H7 (cell line): ENCODE measurements around the gene CLIC1. TPM values are rescaled to one million over a fixed set of nuclear protein-coding genes. Genes with fewer than 3 reads are reported as not detected.

Experiments used
- DNase-seq: peaks from one replicate; pipeline ENCODE4 v3.0.0; 2012
- H3K27me3 ChIP-seq: 2 replicates; pipeline ENCODE4 v1.6.0; 2011; ENCODE audit warnings: mild to moderate bottlenecking, low read length; ENCODE audit not compliant: control insufficient read depth, insufficient read depth
- H3K36me3 ChIP-seq: replicated peaks from 2 replicates; pipeline ENCODE4 v1.5.1; 2011; ENCODE audit warnings: low read length; ENCODE audit not compliant: control insufficient read depth, insufficient read depth
- H3K4me3 ChIP-seq: 2 replicates; pipeline ENCODE4 v1.5.1; 2011; ENCODE audit warnings: low read depth, mild to moderate bottlenecking, control low read depth, low read length, moderate library complexity; ENCODE audit not compliant: insufficient read depth
- total RNA-seq: library from RNA; depleted of rRNA; stranded (reverse); fragments of >200 nt; shearing (Covaris generic); gene quantifications from 2 replicates; pipeline ENCODE4 v1.2.3, GENCODE V29; 2014; rRNA removed

CLIC1 gene
- total RNA-seq, result 456 and 621 TPM in 2 replicates

DNA sequence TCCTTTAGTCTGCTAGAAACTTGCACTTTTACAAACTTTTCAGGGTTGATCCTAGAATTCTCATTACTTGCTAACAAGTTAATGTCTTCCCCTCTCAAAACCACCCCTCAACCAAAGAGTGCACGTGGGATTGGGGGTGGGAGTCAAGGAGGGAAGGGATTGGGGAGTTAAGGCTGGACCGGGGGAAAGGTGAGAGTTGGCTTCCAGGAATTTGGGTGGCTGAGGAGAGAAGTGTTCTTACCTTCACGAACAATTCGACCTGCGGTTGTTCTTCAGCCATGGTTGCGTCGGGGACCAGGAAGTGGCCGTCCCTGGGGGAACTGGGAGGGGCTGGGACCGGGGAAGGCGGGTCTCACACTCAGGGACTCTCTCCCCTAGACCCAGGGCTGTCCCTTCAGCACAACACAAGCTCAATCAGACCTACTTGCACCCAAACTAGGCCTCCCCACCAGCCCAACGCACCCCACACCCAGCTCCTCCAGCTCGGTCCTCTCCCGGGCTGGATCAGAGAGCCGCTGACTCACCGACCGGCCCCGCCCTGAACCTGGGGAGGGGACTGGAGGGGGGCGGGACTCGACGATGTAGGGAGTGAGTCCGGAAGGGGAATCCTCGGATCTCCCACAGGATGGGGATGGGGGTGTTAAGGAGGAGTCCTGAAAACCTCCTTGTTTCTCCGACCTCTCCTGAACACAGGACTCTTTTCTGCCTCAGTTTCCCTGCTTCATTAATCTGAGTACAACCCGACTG, at the start of gene CLIC1:
Gene CLIC1 (minus strand): TSS at position 510 of the 747 bp plus-strand sequence. CDS start 230 bp downstream, at position 280.
- no peaks in the 10 kb centered on the region for H3K27me3 ChIP-seq
- peak; percentile 93 for DNase-seq
- H3K4me3 ChIP-seq, result peak within 1 kb of the TSS; percentile 86
- H3K36me3 ChIP-seq, result peaks cover 22% of the 10 kb centered on the region

DNA sequence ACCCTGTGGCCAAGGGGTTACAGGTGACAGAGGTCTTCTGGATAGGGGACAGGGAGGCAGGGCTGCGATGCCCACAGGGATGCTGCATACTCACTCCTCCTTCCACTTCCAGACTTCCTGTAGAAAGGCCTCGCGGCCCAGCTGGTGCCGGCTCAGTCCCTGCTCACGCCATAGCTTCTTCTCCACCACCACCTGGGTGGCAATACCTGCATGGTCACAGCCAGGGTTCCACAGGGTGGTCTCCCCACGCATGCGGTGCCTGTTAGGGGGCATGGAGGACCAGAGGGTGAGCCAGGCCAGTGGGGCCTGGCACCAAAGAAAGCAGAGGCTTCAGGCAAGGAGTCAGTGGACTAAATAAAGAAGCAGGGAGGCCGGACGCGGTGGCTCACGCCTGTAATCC, 49.1 kb upstream of the CLIC1 start:
- peaks cover 26% of the 10 kb centered on the region for H3K36me3 ChIP-seq
- peak; percentile 13 for DNase-seq
- no peaks in the 10 kb centered on the region for H3K27me3 ChIP-seq
- no peak overlapping the region for H3K4me3 ChIP-seq

GRCh38 chr6:31784098-31784925, 48.0 kb upstream of the CLIC1 start:
- DNase-seq, result peak; percentile 16
- H3K4me3 ChIP-seq, result no peak overlapping the region
- no peaks in the 10 kb centered on the region for H3K27me3 ChIP-seq
- peaks cover 29% of the 10 kb centered on the region for H3K36me3 ChIP-seq

- H3K27me3 ChIP-seq, result no peaks in the 10 kb centered on the region
- H3K4me3 ChIP-seq, result no peak overlapping the region
- no peak for DNase-seq
- H3K36me3 ChIP-seq, result peaks cover 28% of the 10 kb centered on the region
These were observed 46.0 kb upstream of the CLIC1 start for GRCh38 chr6:31782126-31782855.

- Histone ChIP-seq H3K4me3 (no peak overlapping the region), H3K36me3 (peaks cover 28% of the 10 kb centered on the region), H3K27me3 (no peaks in the 10 kb centered on the region)
- DNase-seq, result no peak
These were observed 45.2 kb upstream of the CLIC1 start for GRCh38 chr6:31781244-31782125.

DNA sequence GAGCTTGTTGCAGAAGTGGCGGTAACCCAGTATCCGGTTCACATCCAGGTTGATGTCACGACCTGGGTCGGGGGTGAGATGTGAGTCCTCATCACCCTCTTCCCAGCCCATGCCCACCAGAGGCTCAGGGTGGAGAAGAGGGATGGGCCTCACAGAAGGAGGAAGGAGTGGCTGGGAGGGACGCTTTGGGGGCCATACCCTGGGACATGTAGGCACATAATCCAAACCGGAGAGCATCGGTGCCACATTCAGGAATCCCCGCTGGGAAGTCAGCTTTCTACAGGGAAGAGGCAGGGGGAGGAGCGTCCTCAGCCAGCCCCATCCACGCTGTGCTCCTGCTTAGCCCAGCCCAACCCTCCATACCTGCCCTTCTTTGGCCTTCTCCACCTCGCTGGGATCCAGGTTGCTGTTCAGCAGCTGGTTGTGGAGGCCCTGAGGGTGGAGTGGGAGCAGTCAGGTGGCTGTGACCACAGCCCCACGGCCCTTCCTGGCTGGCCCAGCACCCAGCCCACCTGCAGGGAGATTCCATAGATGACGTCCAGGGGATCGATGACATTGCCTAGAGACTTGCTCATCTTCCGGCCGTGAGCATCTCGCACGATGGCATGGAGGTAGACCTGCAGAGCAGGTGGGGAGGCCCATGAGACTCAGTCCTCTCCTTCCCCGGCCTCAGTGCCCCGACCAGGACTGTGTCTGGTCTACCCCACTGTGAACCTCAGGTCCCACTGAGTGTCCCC, 44.3 kb upstream of the CLIC1 start:
- Histone ChIP-seq H3K36me3 (peaks cover 28% of the 10 kb centered on the region), H3K27me3 (no peaks in the 10 kb centered on the region), H3K4me3 (no peak overlapping the region)
- DNase-seq, result peak; percentile 39

DNA sequence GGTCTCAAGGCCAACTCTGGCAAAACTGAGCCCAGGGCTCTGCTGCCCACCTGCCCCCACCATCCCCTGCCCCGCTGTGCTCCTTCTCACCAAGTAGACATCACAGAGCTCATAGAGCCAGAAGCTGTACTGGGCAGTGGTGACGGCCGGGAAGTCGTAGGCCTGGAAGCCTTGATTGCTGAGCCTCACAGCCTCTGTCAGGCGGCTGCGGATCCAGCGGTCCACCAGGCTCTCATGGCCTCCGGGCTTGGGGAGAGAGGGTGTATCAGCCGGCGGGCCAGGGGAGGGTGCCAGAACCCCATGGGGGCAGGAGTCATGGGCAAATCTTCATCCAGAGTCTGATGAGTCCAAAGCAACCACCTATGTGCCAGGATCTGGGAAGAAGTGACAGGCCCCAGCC, 43.6 kb upstream of the CLIC1 start:
- Histone ChIP-seq H3K4me3 (no peak overlapping the region), H3K27me3 (no peaks in the 10 kb centered on the region), H3K36me3 (peaks cover 22% of the 10 kb centered on the region)
- DNase-seq, result no peak

GRCh38 chr6:31778999-31779885, 42.9 kb upstream of the CLIC1 start:
- no peak for DNase-seq
- Histone ChIP-seq H3K4me3 (no peak overlapping the region), H3K36me3 (peaks cover 17% of the 10 kb centered on the region), H3K27me3 (no peaks in the 10 kb centered on the region)

GRCh38 chr6:31778193-31778592, 41.9 kb upstream of the CLIC1 start:
- Histone ChIP-seq H3K27me3 (no peaks in the 10 kb centered on the region), H3K36me3 (peaks cover 13% of the 10 kb centered on the region), H3K4me3 (no peak overlapping the region)
- no peak for DNase-seq

DNA sequence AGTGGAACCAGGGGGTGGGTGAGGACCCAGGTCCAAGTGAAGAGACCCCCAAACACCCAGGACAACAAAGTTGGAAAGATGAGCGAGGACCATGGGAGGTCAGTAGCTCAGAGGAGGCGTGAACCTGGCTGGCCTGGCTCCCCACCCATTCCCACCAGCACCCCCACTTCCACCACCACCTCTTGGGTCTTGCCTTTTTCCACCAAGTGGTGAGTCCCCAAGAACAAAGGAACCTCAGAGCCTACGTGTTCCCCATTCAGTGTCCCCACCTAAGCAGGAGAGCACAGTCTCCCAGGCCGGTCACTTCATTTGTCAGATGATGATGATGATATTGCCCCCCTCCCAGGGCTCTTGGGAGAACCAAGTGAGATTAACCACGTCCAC, 41.3 kb upstream of the CLIC1 start:
- peak; percentile 25 for DNase-seq
- Histone ChIP-seq H3K36me3 (peaks cover 13% of the 10 kb centered on the region), H3K4me3 (no peak overlapping the region), H3K27me3 (no peaks in the 10 kb centered on the region)

DNA sequence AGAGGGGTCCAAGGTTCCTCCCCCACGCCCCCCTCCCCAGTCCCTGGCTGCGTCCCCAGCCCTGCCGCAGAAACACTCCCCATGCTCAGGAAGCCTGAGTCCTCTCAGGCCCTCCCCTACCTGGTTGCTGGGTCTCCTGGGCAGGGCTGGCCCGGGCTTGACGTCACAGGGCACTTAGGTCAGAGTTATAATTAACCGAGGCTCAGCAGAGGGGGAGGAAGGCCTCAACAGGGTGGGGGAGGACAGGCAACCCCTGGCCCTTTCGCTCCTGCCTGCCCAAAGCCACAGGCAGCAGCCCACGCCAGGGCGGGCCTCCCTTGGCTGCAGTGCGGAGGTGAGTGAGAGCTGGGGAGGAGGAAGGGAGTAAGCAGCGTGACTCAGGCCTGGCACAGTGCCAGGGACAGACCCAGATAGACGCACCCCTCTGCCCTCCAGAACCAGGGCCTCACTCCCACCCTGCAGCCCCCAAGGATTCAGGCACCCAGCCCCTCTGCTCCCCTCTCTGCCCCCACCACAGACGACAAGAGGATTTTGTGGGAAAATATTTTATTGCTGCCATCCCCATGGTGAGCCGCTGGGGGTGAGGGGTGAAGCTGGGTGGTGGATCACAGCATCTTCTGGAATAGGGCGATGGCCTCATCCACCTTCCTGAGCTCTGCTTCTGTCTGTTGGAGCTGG, 40.8 kb upstream of the CLIC1 start, which contains the start of gene VWA7:
Gene VWA7 (minus strand): TSS at position 340 of the 678 bp plus-strand sequence. CDS start 549 bp downstream, outside the sequence.
- H3K27me3 ChIP-seq, result no peaks in the 10 kb centered on the region
- H3K36me3 ChIP-seq, result peaks cover 13% of the 10 kb centered on the region
- peak; percentile 84 for DNase-seq
- no peak within 1 kb of the TSS for H3K4me3 ChIP-seq

DNA sequence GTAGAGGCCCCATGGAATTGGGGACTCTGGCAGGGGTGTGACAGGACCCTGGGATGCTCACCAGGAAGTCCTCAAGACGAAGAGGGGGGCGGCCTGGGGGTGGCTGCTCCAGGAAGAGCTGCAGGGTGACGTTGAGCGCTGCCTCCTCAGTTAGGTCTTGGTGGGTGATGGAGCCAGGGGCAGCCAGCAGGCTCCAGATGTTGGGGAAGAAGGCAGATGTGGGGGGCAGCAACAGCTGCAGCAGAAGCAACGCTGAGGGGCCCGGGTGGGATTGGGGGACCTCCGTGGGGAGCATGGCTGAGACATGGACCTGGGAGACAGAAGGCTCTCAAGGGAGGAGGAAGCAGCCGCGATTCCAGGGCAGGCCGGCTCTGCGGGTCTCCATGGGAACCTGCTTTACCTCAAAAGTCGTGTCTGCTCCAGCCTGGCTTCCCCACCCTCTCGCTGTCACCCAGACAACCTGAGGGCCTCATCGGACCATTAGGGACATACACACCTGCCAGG, 40.2 kb upstream of the CLIC1 start:
- H3K36me3 ChIP-seq, result peaks cover 13% of the 10 kb centered on the region
- no peaks in the 10 kb centered on the region for H3K27me3 ChIP-seq
- DNase-seq, result peak; percentile 74
- no peak overlapping the region for H3K4me3 ChIP-seq
